SIG-M5 (cell line): ENCODE results near the gene RRP1.

ENCODE experiments used
- DNase-seq: peaks from one replicate; lab custom pipeline; 2025; lab: John Stamatoyannopoulos, UW

Gene RRP1

GRCh38 chr21:43758811-43759210 is 30.6 kb upstream of the RRP1 start:
- DNase-seq = no peak

GRCh38 chr21:43759651-43760050 is 29.7 kb upstream of the RRP1 start:
- no peak for DNase-seq

GRCh38 chr21:43760391-43760958 is 28.9 kb upstream of the RRP1 start:
- no peak for DNase-seq

GRCh38 chr21:43761886-43762285 is 27.5 kb upstream of the RRP1 start:
- DNase-seq = no peak

- DNase-seq = no peak
Observed at GRCh38 chr21:43762303-43763128, 26.9 kb upstream of the RRP1 start.

- DNase-seq = no peak
Observed at GRCh38 chr21:43763901-43764523, 25.4 kb upstream of the RRP1 start.

GRCh38 chr21:43764576-43765495 is 24.5 kb upstream of the RRP1 start:
- DNase-seq = no peak

GRCh38 chr21:43766734-43767497 is 22.5 kb upstream of the RRP1 start:
- no peak for DNase-seq

GRCh38 chr21:43767498-43767983 is 21.8 kb upstream of the RRP1 start:
- no peak for DNase-seq

GRCh38 chr21:43767984-43768867 is 21.2 kb upstream of the RRP1 start:
- DNase-seq = no peak

GRCh38 chr21:43768868-43769167 is 20.6 kb upstream of the RRP1 start:
- no peak for DNase-seq

GRCh38 chr21:43769325-43769958 is 19.9 kb upstream of the RRP1 start:
- DNase-seq = no peak

- no peak for DNase-seq
Observed at GRCh38 chr21:43770066-43770655, 19.2 kb upstream of the RRP1 start.

GRCh38 chr21:43771199-43771675 is 18.1 kb upstream of the RRP1 start:
- no peak for DNase-seq

GRCh38 chr21:43771698-43772424 is 17.5 kb upstream of the RRP1 start:
- DNase-seq = no peak

GRCh38 chr21:43772425-43772821 is 17.0 kb upstream of the RRP1 start:
- DNase-seq = no peak

- DNase-seq = no peak
Observed at GRCh38 chr21:43774163-43774562, 15.2 kb upstream of the RRP1 start.

GRCh38 chr21:43775190-43775589 is 14.2 kb upstream of the RRP1 start:
- DNase-seq = no peak
